Adipocyte (in vitro differentiated cells): ENCODE data around the gene ITLN1.
"Not testable (repeated sequence)": the region's sequence is repeated elsewhere in the genome, so short reads cannot be mapped to it uniquely, and the experiment has no call there.

Experiments used
- DNase-seq: peaks from one replicate; pipeline ENCODE4 v3.0.0-alpha.2; 2015; ENCODE audit warnings: low read depth
- H3K27me3 ChIP-seq: replicated peaks from 2 replicates; pipeline ENCODE4 v1.7.0; 2013; ENCODE audit warnings: mild to moderate bottlenecking, low read length, moderate library complexity; ENCODE audit not compliant: control insufficient read depth, insufficient read depth
- H3K36me3 ChIP-seq: 2 replicates; pipeline ENCODE4 v1.7.0; 2013; ENCODE audit warnings: low read length, mild to moderate bottlenecking, moderate library complexity; ENCODE audit not compliant: control insufficient read depth, insufficient read depth, severe bottlenecking
- H3K4me1 ChIP-seq: 2 replicates; pipeline ENCODE4 v1.7.0; 2013; ENCODE audit warnings: mild to moderate bottlenecking, low read length, moderate library complexity; ENCODE audit not compliant: control insufficient read depth, insufficient read depth
- H3K4me3 ChIP-seq: 2 replicates; pipeline ENCODE4 v1.7.0; 2013; ENCODE audit warnings: mild to moderate bottlenecking, low read length, moderate library complexity
- H3K9ac ChIP-seq: 2 replicates; pipeline ENCODE4 v1.7.0; 2013; ENCODE audit warnings: mild to moderate bottlenecking, low read length, moderate library complexity
- H3K9me3 ChIP-seq: 2 replicates; pipeline ENCODE4 v1.7.0; 2013; ENCODE audit warnings: mild to moderate bottlenecking, low read length, moderate library complexity; ENCODE audit not compliant: control insufficient read depth

The ITLN1 gene

GRCh38 chr1:160881264-160881663, 3.7 kb downstream of the ITLN1 start:
- DNase-seq, H3K27me3 ChIP-seq, H3K4me3 ChIP-seq: not testable (repeated sequence)

GRCh38 chr1:160880216-160880615, 4.8 kb downstream of the ITLN1 start:
- Histone ChIP-seq H3K4me1 (no peaks in the 10 kb centered on the region), H3K4me3 (no peak overlapping the region), H3K9me3 (no peaks in the 10 kb centered on the region), H3K9ac (no peak overlapping the region), H3K27me3 (peaks cover 7% of the 10 kb centered on the region), H3K36me3 (no peaks in the 10 kb centered on the region)
- DNase-seq, result no peak

More at GRCh38 chr1:160881264-160881663, 3.7 kb downstream of the ITLN1 start:
- not testable (repeated sequence) for H3K9ac ChIP-seq, H3K4me1 ChIP-seq, H3K36me3 ChIP-seq, H3K9me3 ChIP-seq

GRCh38 chr1:160879056-160879455, 5.9 kb downstream of the ITLN1 start:
- Histone ChIP-seq H3K9me3 (no peaks in the 10 kb centered on the region), H3K36me3 (no peaks in the 10 kb centered on the region), H3K4me1 (no peaks in the 10 kb centered on the region), H3K27me3 (peaks cover 7% of the 10 kb centered on the region), H3K9ac (no peak overlapping the region), H3K4me3 (no peak overlapping the region)
- DNase-seq, result no peak

- no peak for DNase-seq
- Histone ChIP-seq H3K4me3 (no peak overlapping the region), H3K27me3 (peaks cover 7% of the 10 kb centered on the region), H3K9ac (no peak overlapping the region), H3K36me3 (no peaks in the 10 kb centered on the region), H3K4me1 (no peaks in the 10 kb centered on the region), H3K9me3 (no peaks in the 10 kb centered on the region)
These were observed 7.8 kb downstream of the ITLN1 start for GRCh38 chr1:160877221-160877620.

GRCh38 chr1:160876311-160876710, 8.7 kb downstream of the ITLN1 start:
- Histone ChIP-seq H3K9me3 (no peaks in the 10 kb centered on the region), H3K27me3 (peaks cover 7% of the 10 kb centered on the region), H3K4me1 (no peaks in the 10 kb centered on the region), H3K36me3 (no peaks in the 10 kb centered on the region), H3K9ac (no peak overlapping the region), H3K4me3 (no peak overlapping the region)
- no peak for DNase-seq

- not testable (repeated sequence) for H3K27me3 ChIP-seq, H3K4me3 ChIP-seq, H3K36me3 ChIP-seq, DNase-seq, H3K4me1 ChIP-seq, H3K9me3 ChIP-seq, H3K9ac ChIP-seq
These were observed 9.4 kb downstream of the ITLN1 start for GRCh38 chr1:160875591-160875990.

- H3K27me3 ChIP-seq, result peaks cover 7% of the 10 kb centered on the region
- H3K9ac ChIP-seq, result no peak overlapping the region
- no peak for DNase-seq
These were observed 10.0 kb downstream of the ITLN1 start for GRCh38 chr1:160874935-160875334.

GRCh38 chr1:160868141-160868540, 16.8 kb downstream of the ITLN1 start:
- no peaks in the 10 kb centered on the region for H3K4me1 ChIP-seq
- no peaks in the 10 kb centered on the region for H3K36me3 ChIP-seq
- no peak overlapping the region for H3K4me3 ChIP-seq
- no peak for DNase-seq
- H3K9ac ChIP-seq, result no peak overlapping the region
- no peaks in the 10 kb centered on the region for H3K27me3 ChIP-seq
- H3K9me3 ChIP-seq, result no peaks in the 10 kb centered on the region

More at GRCh38 chr1:160874935-160875334, 10.0 kb downstream of the ITLN1 start:
- Histone ChIP-seq H3K4me3 (no peak overlapping the region), H3K4me1 (no peaks in the 10 kb centered on the region), H3K9me3 (no peaks in the 10 kb centered on the region), H3K36me3 (no peaks in the 10 kb centered on the region)

- H3K4me1 ChIP-seq, H3K36me3 ChIP-seq, H3K9ac ChIP-seq, H3K27me3 ChIP-seq, H3K4me3 ChIP-seq, DNase-seq, H3K9me3 ChIP-seq: not testable (repeated sequence)
These were observed 17.3 kb downstream of the ITLN1 start for GRCh38 chr1:160867651-160868050.

GRCh38 chr1:160866695-160867260, 18.2 kb downstream of the ITLN1 start:
- H3K36me3 ChIP-seq, result no peaks in the 10 kb centered on the region
- no peaks in the 10 kb centered on the region for H3K4me1 ChIP-seq
- H3K27me3 ChIP-seq, result peaks cover 5% of the 10 kb centered on the region
- no peak overlapping the region for H3K9ac ChIP-seq
- DNase-seq, result no peak
- no peaks in the 10 kb centered on the region for H3K9me3 ChIP-seq
- H3K4me3 ChIP-seq, result no peak overlapping the region

GRCh38 chr1:160866001-160866694, 18.8 kb downstream of the ITLN1 start:
- H3K27me3 ChIP-seq, result peaks cover 5% of the 10 kb centered on the region
- no peaks in the 10 kb centered on the region for H3K36me3 ChIP-seq
- no peaks in the 10 kb centered on the region for H3K4me1 ChIP-seq
- no peaks in the 10 kb centered on the region for H3K9me3 ChIP-seq
- DNase-seq, result no peak
- no peak overlapping the region for H3K4me3 ChIP-seq
- H3K9ac ChIP-seq, result no peak overlapping the region

GRCh38 chr1:160865337-160865736, 19.6 kb downstream of the ITLN1 start:
- Histone ChIP-seq H3K36me3 (no peaks in the 10 kb centered on the region), H3K27me3 (peaks cover 5% of the 10 kb centered on the region), H3K4me1 (no peaks in the 10 kb centered on the region), H3K9me3 (no peaks in the 10 kb centered on the region), H3K4me3 (no peak overlapping the region), H3K9ac (no peak overlapping the region)
- no peak for DNase-seq
